GM12865 (cell line): ENCODE data around the gene HSD11B1L.
A peak's percentile ranks its signal among the peaks of the same experiment; 100 is the strongest.

Experiments used
- DNase-seq: peaks from one replicate; pipeline ENCODE4 v3.0.0; 2010; ENCODE audit warnings: low read depth
- H3K4me3 ChIP-seq: 2 replicates; pipeline ENCODE4 v1.5.1; 2011; ENCODE audit warnings: mild to moderate bottlenecking, low read depth, low read length, control low read depth
- CTCF ChIP-seq: IDR thresholded peaks from 2 replicates; pipeline ENCODE4 v1.5.1; 2011; ENCODE audit warnings: low read length, control low read depth, low read depth, inconsistent platforms; ENCODE audit not compliant: insufficient read depth; ENCODE audit errors: missing control alignments

The HSD11B1L gene

GRCh38 chr19:5680084-5680436 lies 767 bp upstream of the HSD11B1L start:
- no peak for TF ChIP-seq CTCF
- H3K4me3 ChIP-seq = peak overlapping the region; percentile 75
- DNase-seq = no peak

- TF ChIP-seq CTCF = no peak
- H3K4me3 ChIP-seq = peak overlapping the region; percentile 75; the same call in 1 of the 2 replicates
- DNase-seq = no peak
Measured at GRCh38 chr19:5681391-5682106, 722 bp downstream of the HSD11B1L start.

- no peak for TF ChIP-seq CTCF
- H3K4me3 ChIP-seq = no peak overlapping the region
- DNase-seq = no peak
Measured at GRCh38 chr19:5682107-5682482, 1.3 kb downstream of the HSD11B1L start.

- no peak overlapping the region for H3K4me3 ChIP-seq
- no peak for TF ChIP-seq CTCF
- no peak for DNase-seq
Measured at GRCh38 chr19:5683177-5683886, 2.5 kb downstream of the HSD11B1L start.

GRCh38 chr19:5684694-5685430 lies 4.0 kb downstream of the HSD11B1L start:
- no peak for TF ChIP-seq CTCF
- DNase-seq = no peak
- no peak overlapping the region for H3K4me3 ChIP-seq

- no peak for DNase-seq
- peak overlapping the region; percentile 50 for H3K4me3 ChIP-seq
- no peak for TF ChIP-seq CTCF
Measured at GRCh38 chr19:5686326-5686646, 5.5 kb downstream of the HSD11B1L start.
